D721Med (cell line): ENCODE data around the gene ANKRD44.

Experiments
- DNase-seq: peaks from one replicate; pipeline ENCODE4 v3.0.0; 2011; ENCODE audit warnings: low spot score; ENCODE audit not compliant: insufficient read length
- FAIRE-seq: peaks from 2 replicates; lab custom pipeline; 2011; peaks lifted over from hg19 to GRCh38; lab: Jason Lieb, UNC
- TF ChIP-seq, protein P1 (sequence below): IDR thresholded peaks from 2 replicates; pipeline ENCODE4 v1.5.1; 2012; ENCODE audit warnings: mild to moderate bottlenecking, control low read depth; ENCODE audit not compliant: insufficient read depth; ENCODE audit errors: missing control alignments

ANKRD44 gene

DNA sequence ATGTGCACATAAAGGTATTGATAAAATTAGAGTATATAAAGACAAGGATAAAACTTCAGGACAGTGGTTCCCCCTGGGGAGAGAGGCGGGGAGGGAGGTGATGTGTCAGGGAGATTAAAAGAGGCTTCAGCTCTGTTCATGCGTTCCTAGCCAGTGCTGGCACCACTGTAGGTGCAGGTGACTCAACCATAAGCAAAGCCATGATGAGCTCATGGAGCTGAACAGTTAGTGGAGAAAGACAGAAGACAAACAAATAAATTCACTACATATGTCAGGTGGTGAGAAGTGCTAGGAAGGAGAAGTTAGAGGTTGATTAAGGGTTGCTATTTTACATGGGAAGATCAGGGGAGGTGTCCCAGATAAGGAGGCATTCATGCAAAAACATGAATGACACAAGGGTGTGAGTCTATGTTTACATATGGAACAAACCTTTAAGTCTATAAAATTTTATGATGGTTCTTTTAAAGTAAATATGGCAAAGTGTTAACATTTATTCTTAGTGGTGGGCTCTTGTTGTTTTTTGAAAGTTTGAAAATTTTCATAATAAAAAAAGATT lies 136.0 kb downstream of the ANKRD44 start:
- TF ChIP-seq, protein P1, sequence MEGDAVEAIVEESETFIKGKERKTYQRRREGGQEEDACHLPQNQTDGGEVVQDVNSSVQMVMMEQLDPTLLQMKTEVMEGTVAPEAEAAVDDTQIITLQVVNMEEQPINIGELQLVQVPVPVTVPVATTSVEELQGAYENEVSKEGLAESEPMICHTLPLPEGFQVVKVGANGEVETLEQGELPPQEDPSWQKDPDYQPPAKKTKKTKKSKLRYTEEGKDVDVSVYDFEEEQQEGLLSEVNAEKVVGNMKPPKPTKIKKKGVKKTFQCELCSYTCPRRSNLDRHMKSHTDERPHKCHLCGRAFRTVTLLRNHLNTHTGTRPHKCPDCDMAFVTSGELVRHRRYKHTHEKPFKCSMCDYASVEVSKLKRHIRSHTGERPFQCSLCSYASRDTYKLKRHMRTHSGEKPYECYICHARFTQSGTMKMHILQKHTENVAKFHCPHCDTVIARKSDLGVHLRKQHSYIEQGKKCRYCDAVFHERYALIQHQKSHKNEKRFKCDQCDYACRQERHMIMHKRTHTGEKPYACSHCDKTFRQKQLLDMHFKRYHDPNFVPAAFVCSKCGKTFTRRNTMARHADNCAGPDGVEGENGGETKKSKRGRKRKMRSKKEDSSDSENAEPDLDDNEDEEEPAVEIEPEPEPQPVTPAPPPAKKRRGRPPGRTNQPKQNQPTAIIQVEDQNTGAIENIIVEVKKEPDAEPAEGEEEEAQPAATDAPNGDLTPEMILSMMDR: no peak
- DNase-seq: no peak
- no peak for FAIRE-seq

DNA sequence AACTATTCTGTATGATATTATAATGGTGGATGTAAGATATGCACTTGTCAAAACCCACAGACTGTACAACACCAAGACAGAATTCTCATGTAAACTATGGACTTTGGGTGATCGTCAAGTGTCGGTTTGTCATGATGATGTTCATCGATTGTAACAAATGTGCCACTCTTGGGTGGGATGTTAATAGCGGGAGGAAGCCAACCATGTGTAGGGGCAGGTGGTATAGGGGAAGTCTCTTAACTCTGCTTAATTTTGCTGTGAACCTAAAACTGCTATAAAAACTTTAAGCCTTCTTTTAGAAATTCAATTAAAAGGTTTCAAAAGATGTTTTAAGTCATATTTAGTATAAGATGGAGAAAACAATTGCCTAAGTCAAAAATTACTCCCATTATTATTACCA lies 139.0 kb downstream of the ANKRD44 start:
- TF ChIP-seq, protein P1: no peak
- FAIRE-seq (no peak), DNase-seq (no peak)

DNA sequence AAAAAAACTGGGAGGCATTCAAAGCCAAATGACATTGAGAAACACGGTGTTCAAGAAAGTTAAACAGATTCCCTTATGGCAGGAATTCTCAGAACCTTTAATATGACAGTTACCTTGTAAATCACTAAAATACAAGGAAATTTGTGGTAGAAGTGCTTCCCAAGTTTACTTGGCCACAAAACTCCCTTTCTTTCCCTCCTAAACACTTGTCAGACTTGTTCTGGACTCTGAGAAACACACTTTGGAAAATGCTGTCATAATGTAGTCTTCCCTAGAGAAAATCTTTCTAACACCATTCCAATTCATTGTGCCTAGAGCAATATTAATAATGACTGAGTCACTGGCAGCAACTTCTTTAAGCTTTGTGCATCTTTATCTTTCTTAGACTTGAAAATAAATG lies 140.4 kb downstream of the ANKRD44 start:
- DNase-seq (no peak), FAIRE-seq (no peak)

DNA sequence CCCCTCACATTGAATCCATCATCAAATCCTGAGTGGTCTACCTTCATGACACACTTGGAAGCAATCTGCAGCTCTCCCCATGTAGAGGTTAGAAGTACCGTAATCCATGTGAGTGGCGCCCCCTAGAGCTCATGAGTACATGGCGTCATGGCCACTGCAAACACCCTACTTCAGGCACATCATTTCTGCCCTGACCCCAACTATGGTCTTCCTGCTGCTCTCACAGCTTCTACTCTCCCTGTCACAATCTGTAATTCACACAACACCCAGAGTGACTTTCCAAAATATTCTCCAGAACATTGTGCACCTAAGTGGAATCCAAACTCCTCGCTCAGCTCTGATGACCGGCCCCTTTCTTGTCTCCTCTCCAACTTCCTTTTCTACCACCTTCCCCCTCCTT lies 141.9 kb downstream of the ANKRD44 start:
- FAIRE-seq: no peak
- TF ChIP-seq, protein P1: peak; percentile 84
- no peak for DNase-seq

More for the DNA sequence above, 140.4 kb downstream of the ANKRD44 start:
- TF ChIP-seq, protein P1: no peak

DNA sequence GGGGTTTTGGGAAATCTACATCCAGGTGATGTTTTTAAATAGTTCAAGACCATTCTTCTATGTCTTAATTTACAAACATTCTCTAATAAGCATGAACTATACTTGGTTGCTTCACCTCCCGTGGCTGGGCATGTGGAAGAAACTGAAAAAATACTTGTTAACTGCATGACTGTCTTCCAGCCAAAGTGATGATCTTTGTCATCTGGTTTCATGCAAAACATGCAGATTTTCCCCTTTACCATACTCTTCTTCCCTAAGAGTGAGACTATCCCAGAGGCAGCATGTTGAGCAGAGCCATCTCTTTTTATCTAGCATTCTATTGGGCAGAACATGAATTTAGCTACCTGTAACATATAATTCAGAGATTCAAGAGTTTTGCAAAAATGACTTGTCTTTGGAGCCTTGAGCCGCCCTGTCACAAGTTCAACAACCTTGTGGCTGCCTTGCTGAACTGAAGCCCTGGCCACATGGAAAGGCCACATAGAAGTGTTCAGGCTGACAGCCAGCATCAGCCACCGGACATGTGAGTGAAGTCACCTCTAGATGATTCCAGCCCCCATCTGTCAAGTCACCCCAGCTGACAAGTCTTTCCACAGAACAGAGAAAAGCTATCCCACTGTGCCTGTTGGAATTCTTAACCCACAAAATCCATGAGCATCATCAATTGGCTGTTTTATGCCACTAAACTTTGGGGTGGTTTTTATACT lies 142.8 kb downstream of the ANKRD44 start:
- no peak for DNase-seq
- no peak for FAIRE-seq
- TF ChIP-seq, protein P1: no peak

DNA sequence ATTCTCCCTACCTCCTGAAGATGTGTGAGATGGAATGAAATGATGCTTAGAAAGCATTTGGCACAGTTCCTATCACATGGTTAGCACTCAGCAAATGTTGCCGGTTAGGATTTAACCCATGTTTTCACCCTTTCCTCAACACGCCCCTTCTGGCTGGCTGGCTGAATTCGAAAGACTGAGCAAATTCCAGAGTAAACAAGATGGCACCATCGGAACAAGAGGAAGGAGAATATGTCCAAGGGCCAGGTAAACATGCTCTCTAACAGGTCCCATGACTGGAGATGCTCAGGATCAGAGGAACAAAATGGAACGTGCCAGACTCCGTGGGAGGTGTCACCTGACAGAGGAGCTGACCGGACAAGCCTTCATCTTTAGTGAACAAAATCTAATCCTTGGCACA lies 145.6 kb downstream of the ANKRD44 start:
- DNase-seq: no peak
- TF ChIP-seq, protein P1: no peak
- FAIRE-seq: no peak

DNA sequence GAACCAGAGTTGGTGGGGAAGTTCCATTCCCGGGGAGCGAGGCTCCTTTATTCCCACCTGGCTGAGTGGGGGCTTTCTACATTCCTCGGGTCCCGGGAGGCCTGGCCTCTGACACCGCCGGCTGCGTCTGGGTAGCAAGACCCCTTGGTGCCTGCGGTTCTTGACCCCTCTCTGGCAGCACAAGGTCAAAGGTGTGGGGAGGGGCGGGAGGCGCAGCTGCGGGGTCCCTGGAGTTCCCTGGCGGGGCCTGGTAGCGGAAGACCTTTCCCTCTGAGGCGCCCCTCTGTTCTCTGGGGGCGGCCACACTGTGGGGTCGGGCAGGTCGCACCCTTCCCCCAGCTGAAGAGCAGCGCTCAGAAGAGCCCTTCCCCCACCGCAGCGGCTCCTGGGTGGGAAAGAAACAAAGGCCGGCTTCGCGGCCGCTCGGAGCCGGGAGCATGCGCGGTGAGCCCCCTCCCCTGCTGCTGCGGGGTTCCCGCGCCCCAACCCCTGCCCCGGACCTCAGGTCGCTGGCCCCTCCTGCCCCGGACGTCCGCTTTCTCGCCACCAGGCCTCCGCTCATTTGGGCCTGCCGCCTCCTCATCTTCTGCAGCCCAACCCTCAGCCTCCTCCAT lies 146.3 kb downstream of the ANKRD44 start:
- FAIRE-seq (no peak), DNase-seq (no peak)
- TF ChIP-seq, protein P1: no peak
